22Rv1 (cell line): ENCODE results near the gene DDN.

Experiments
- CTCF ChIP-seq: fragments of 450-650 bp; IDR thresholded peaks from 2 replicates; pipeline ENCODE4 v1.5.1; 2017; ENCODE audit warnings: mild to moderate bottlenecking
- ZFX ChIP-seq: fragments of 450-650 bp; IDR thresholded peaks from 2 replicates; pipeline ENCODE4 v1.6.1; 2017; ENCODE audit warnings: antibody characterized with exemption, borderline replicate concordance

GRCh38 chr12:49040364-49040855 is 41.2 kb upstream of the DDN start:
- TF ChIP-seq CTCF = no peak
- no peak for TF ChIP-seq ZFX
